Right atrium auricular region (tissue), 2 donors: Measurements from ENCODE around the gene ZNF555. TPM values are rescaled to one million over a fixed set of nuclear protein-coding genes. Genes with fewer than 3 reads are reported as not detected.
"Not testable (repeated sequence)": the region's sequence is repeated elsewhere in the genome, so short reads cannot be mapped to it uniquely, and the experiment has no call there.

ENCODE experiments used
- DNase-seq: peaks from one replicate; pipeline ENCODE4 v3.0.0-alpha.2; 2019; ENCODE audit warnings: low spot score
- H3K27ac ChIP-seq, 2 donors: fragments of 200-600 bp; sonication (generic); 1 replicate in 1 of 2; 2 replicates in 1 of 2; pipeline ENCODE4 v1.5.1; 2016 to 2019
- H3K27me3 ChIP-seq, 2 donors: fragments of 200-600 bp; sonication (generic); one replicate each; pipeline versions ENCODE4 v1.5.1 to v1.6.0; 2017 to 2019
- H3K36me3 ChIP-seq: fragments of 200-600 bp; sonication (generic); one replicate; pipeline ENCODE4 v1.5.1; 2016
- H3K4me1 ChIP-seq, 2 donors: fragments of 200-600 bp; sonication (generic); one replicate each; pipeline versions ENCODE4 v1.5.1 to v1.6.0; 2017 to 2019
- H3K4me3 ChIP-seq, 2 donors: fragments of 200-600 bp; sonication (generic); 1 replicate in 1 of 2; 2 replicates in 1 of 2; pipeline ENCODE4 v1.5.1; 2017 to 2019; ENCODE audit warnings: mild to moderate bottlenecking in 1 of 2, moderate library complexity in 1 of 2
- H3K9me3 ChIP-seq, 2 donors: fragments of 200-600 bp; sonication (generic); one replicate each; pipeline ENCODE4 v1.5.1; 2019
- CTCF ChIP-seq, 2 donors: fragments of 200-600 bp; sonication (generic); IDR thresholded peaks; one replicate each; pipeline ENCODE4 v1.5.1; 2019; ENCODE audit warnings: antibody characterized with exemption in 2 of 2
- total RNA-seq, 2 donors: library from RNA; depleted of rRNA; stranded (reverse); fragments of >200 nt; gene quantifications; one replicate each; pipeline ENCODE4 v1.1.0, GENCODE V29; 2016

ZNF555 gene
- total RNA-seq, 2 donors from 2014 or later: 5.5 to 5.9 TPM

GRCh38 chr19:2813235-2814160 lies 27.8 kb upstream of the ZNF555 start:
- Histone ChIP-seq H3K4me3 (no peak overlapping the region), H3K27ac (no peak overlapping the region), H3K36me3 (peaks cover 36% of the 10 kb centered on the region), H3K9me3 (no peaks in the 10 kb centered on the region), H3K4me1 (no peaks in the 10 kb centered on the region), H3K27me3 (no peaks in the 10 kb centered on the region)
- TF ChIP-seq CTCF (IDR thresholded peaks at IDR 0.05): no peak
- DNase-seq: no peak

GRCh38 chr19:2814426-2814825 lies 26.8 kb upstream of the ZNF555 start:
- H3K4me1 ChIP-seq: peaks cover 0 to 3% of the 10 kb centered on the region in 2 donors
- H3K4me3 ChIP-seq: no peak overlapping the region
- H3K36me3 ChIP-seq: peaks cover 26% of the 10 kb centered on the region
- no peak for TF ChIP-seq CTCF (IDR thresholded peaks at IDR 0.05)
- no peaks in the 10 kb centered on the region for H3K27me3 ChIP-seq
- DNase-seq: no peak
- no peak overlapping the region for H3K27ac ChIP-seq
- H3K9me3 ChIP-seq: no peaks in the 10 kb centered on the region

- peaks cover 0 to 5% of the 10 kb centered on the region in 2 donors for H3K4me1 ChIP-seq
- no peak overlapping the region for H3K4me3 ChIP-seq
- no peak for DNase-seq
- peaks cover 19% of the 10 kb centered on the region for H3K36me3 ChIP-seq
- TF ChIP-seq CTCF (IDR thresholded peaks at IDR 0.05): no peak
- no peaks in the 10 kb centered on the region for H3K27me3 ChIP-seq
- no peak overlapping the region for H3K27ac ChIP-seq
- H3K9me3 ChIP-seq: no peaks in the 10 kb centered on the region
Observed at GRCh38 chr19:2815191-2815614, 26.1 kb upstream of the ZNF555 start.

- Histone ChIP-seq H3K36me3 (peaks cover 11% of the 10 kb centered on the region), H3K4me3 (no peak overlapping the region), H3K27me3 (no peaks in the 10 kb centered on the region), H3K27ac (no peak overlapping the region), H3K4me1 (peaks cover 0 to 12% of the 10 kb centered on the region in 2 donors), H3K9me3 (no peaks in the 10 kb centered on the region)
- DNase-seq: no peak
- TF ChIP-seq CTCF (IDR thresholded peaks at IDR 0.05): no peak
Observed at GRCh38 chr19:2815923-2816322, 25.4 kb upstream of the ZNF555 start.

GRCh38 chr19:2816641-2817040 lies 24.6 kb upstream of the ZNF555 start:
- peaks cover 0 to 13% of the 10 kb centered on the region in 2 donors for H3K4me1 ChIP-seq
- no peaks in the 10 kb centered on the region for H3K9me3 ChIP-seq
- no peak overlapping the region for H3K4me3 ChIP-seq
- no peak for TF ChIP-seq CTCF (IDR thresholded peaks at IDR 0.05)
- no peak overlapping the region for H3K27ac ChIP-seq
- DNase-seq: no peak
- peaks cover 6% of the 10 kb centered on the region for H3K36me3 ChIP-seq
- no peaks in the 10 kb centered on the region for H3K27me3 ChIP-seq

GRCh38 chr19:2817237-2817829 lies 23.9 kb upstream of the ZNF555 start:
- not testable (repeated sequence) for H3K36me3 ChIP-seq, DNase-seq, H3K4me3 ChIP-seq, H3K27me3 ChIP-seq, H3K27ac ChIP-seq, H3K9me3 ChIP-seq
- H3K4me1 ChIP-seq: peaks cover 0 to 13% of the 10 kb centered on the region in 2 donors
